CD14-positive monocyte (primary cell): Measurements from ENCODE around the gene TENM3. TPM values are rescaled to one million over a fixed set of nuclear protein-coding genes. Genes with fewer than 3 reads are reported as not detected.

Experiments used
- DNase-seq, 3 donors: peaks; one replicate each; pipeline ENCODE4 v3.0.0-alpha.2; 2011 to 2022
- H2AFZ ChIP-seq: 2 replicates; pipeline ENCODE4 v1.6.0; 2012; ENCODE audit warnings: mild to moderate bottlenecking, low read depth, low read length, inconsistent platforms; ENCODE audit not compliant: insufficient read depth, poor library complexity, severe bottlenecking
- H3K27ac ChIP-seq, 2 donors: 1 replicate in 1 of 2; 2 replicates in 1 of 2; pipeline ENCODE4 v1.5.1; 2012 to 2013; ENCODE audit warnings: low read length in 2 of 2, control low read depth in 1 of 2, inconsistent platforms in 1 of 2, low read depth in 1 of 2, mild to moderate bottlenecking in 1 of 2
- H3K27me3 ChIP-seq, 2 donors: one replicate each; pipeline versions ENCODE4 v1.6.0 to v1.6.1; 2011 to 2013; ENCODE audit warnings: low read length in 2 of 2; ENCODE audit not compliant: control insufficient read depth in 2 of 2, insufficient read depth in 2 of 2
- H3K36me3 ChIP-seq, 2 donors: replicated peaks in 1 of 2; 1 replicate in 1 of 2; 2 replicates in 1 of 2; pipeline versions ENCODE4 v1.5.1 to v1.6.1; 2012 to 2013; ENCODE audit warnings: low read length in 2 of 2, control low read depth in 1 of 2, inconsistent platforms in 1 of 2, mild to moderate bottlenecking in 1 of 2; ENCODE audit not compliant: insufficient read depth in 2 of 2, control insufficient read depth in 1 of 2
- H3K4me1 ChIP-seq, 2 donors: 1 replicate in 1 of 2; 2 replicates in 1 of 2; pipeline versions ENCODE4 v1.5.1 to v1.6.1; 2012 to 2013; ENCODE audit warnings: low read length in 2 of 2, control low read depth in 1 of 2, inconsistent platforms in 1 of 2, mild to moderate bottlenecking in 1 of 2, moderate library complexity in 1 of 2; ENCODE audit not compliant: insufficient read depth in 2 of 2, control insufficient read depth in 1 of 2
- H3K4me2 ChIP-seq: replicated peaks from 2 replicates; pipeline ENCODE3; 2012; ENCODE audit warnings: low read length, moderate library complexity, mild to moderate bottlenecking; ENCODE audit not compliant: poor library complexity, severe bottlenecking; ENCODE audit errors: extremely low read depth
- H3K4me3 ChIP-seq, 3 experiments: fragments of 200-600 bp in 1 of 3; sonication (generic) in 1 of 3; replicated peaks in 1 of 3; 1 replicate in 2 of 3; 2 replicates in 1 of 3; pipeline ENCODE4 v1.5.1; 2011 to 2013; ENCODE audit warnings: low read length in 3 of 3, mild to moderate bottlenecking in 3 of 3, control low read depth in 2 of 3, low read depth in 2 of 3, inconsistent platforms in 1 of 3, moderate library complexity in 1 of 3
- H3K79me2 ChIP-seq: 2 replicates; pipeline ENCODE4 v1.6.0; 2012; ENCODE audit warnings: mild to moderate bottlenecking, control low read depth, inconsistent platforms, low read length, moderate library complexity; ENCODE audit not compliant: insufficient read depth
- H3K9ac ChIP-seq: 2 replicates; pipeline ENCODE4 v1.6.0; 2017; ENCODE audit warnings: low read length, mild to moderate bottlenecking; ENCODE audit not compliant: insufficient read depth, poor library complexity, severe bottlenecking
- H3K9me3 ChIP-seq, 2 donors: replicated peaks in 1 of 2; 1 replicate in 1 of 2; 2 replicates in 1 of 2; pipeline versions ENCODE4 v1.5.1 to v1.6.1; 2012 to 2013; ENCODE audit warnings: low read length in 2 of 2, control low read depth in 1 of 2; ENCODE audit not compliant: control insufficient read depth in 1 of 2, insufficient read depth in 1 of 2
- H4K20me1 ChIP-seq: 2 replicates; pipeline ENCODE4 v1.6.0; 2012; ENCODE audit warnings: mild to moderate bottlenecking, low read length, control low read depth, moderate library complexity; ENCODE audit not compliant: insufficient read depth
- H3K27ac Mint-ChIP-seq, 7 donors: one replicate each; pipeline ENCODE4 v1.8.0; 2020; ENCODE audit warnings: mild to moderate bottlenecking in 7 of 7, mixed read lengths in 7 of 7, moderate library complexity in 6 of 7, inconsistent platforms in 2 of 7
- H3K27me3 Mint-ChIP-seq, 3 donors: one replicate each; pipeline ENCODE4 v1.8.0; 2021 to 2022; ENCODE audit warnings: low read depth in 3 of 3, mild to moderate bottlenecking in 3 of 3, mixed read lengths in 3 of 3, moderate library complexity in 3 of 3, inconsistent platforms in 1 of 3
- H3K36me3 Mint-ChIP-seq, 2 donors: one replicate each; pipeline ENCODE4 v1.8.0; 2020; ENCODE audit warnings: mixed read lengths in 2 of 2, inconsistent platforms in 1 of 2, mild to moderate bottlenecking in 1 of 2
- H3K4me1 Mint-ChIP-seq: one replicate; pipeline ENCODE4 v1.8.0; 2020; ENCODE audit warnings: mild to moderate bottlenecking, mixed read lengths
- H3K4me3 Mint-ChIP-seq, 2 donors: one replicate each; pipeline ENCODE4 v1.8.0; 2020; ENCODE audit warnings: mild to moderate bottlenecking in 2 of 2, mixed read lengths in 2 of 2, moderate library complexity in 1 of 2
- H3K9me3 Mint-ChIP-seq, 7 donors: one replicate each; pipeline ENCODE4 v1.8.0; 2020 to 2022; ENCODE audit warnings: mixed read lengths in 7 of 7, mild to moderate bottlenecking in 6 of 7, moderate library complexity in 6 of 7, inconsistent platforms in 2 of 7
- CTCF ChIP-seq: fragments of 200-600 bp; IDR thresholded peaks from one replicate; pipeline ENCODE4 v1.8.0; 2022; ENCODE audit warnings: antibody characterized with exemption, mild to moderate bottlenecking
- WGBS: methylation state at CpG from one replicate; pipeline ENCODE4 v1.1.5; 2013; ENCODE audit warnings: missing lambda C conversion rate; ENCODE audit not compliant: insufficient coverage; 5-methylcytosine and 5-hydroxymethylcytosine counted together
- intact Hi-C, 2 donors: fragments of 100-400 bp; cut with micrococcal nuclease; formaldehyde crosslinking; loops; one replicate each; pipeline versions ENCODE4 v1.15.0 to v1.15.1; 2023
- polyA plus RNA-seq, 3 donors: library from polyadenylated mRNA; depleted of rRNA in 1 of 3; unstranded in 2 of 3; stranded (reverse) in 1 of 3; fragments of 300-500 nt in 2 of 3; fragments of >200 nt in 1 of 3; fragmentation: Illumina TruSeq in 2 of 3; gene quantifications; 1 replicate in 2 of 3; 2 replicates in 1 of 3; pipeline ENCODE4 v1.2.3, GENCODE V29; 2012 to 2021

TENM3 gene
- polyA plus RNA-seq, 3 donors = not detected

GRCh38 chr4:182449186-182449929 is 206.2 kb downstream of the TENM3 start:
- 1% methylated on average over 21 of the region's 34 CpGs for WGBS
- Mint-ChIP-seq H3K36me3 (peaks cover 3 to 4% of the 10 kb centered on the region in 2 donors), H3K4me3 (peak overlapping the region; percentile 43 to 87), H3K27me3 (peaks cover 47 to 72% (median 53%) of the 10 kb centered on the region in 3 donors), H3K27ac (no peak overlapping the region), H3K4me1 (peaks cover 5% of the 10 kb centered on the region), H3K9me3 (peaks cover 0 to 12% (median 5%) of the 10 kb centered on the region in 7 donors)
- intact Hi-C loops = no loop called here
- peaks cover 62 to 73% of the 10 kb centered on the region in 2 donors for H3K27me3 ChIP-seq
- no peaks in the 10 kb centered on the region for H3K36me3 ChIP-seq
- H3K4me2 ChIP-seq = peak overlapping the region; percentile 41
- TF ChIP-seq CTCF = no peak
- no peak overlapping the region for H3K27ac ChIP-seq
- no peaks in the 10 kb centered on the region for H3K4me1 ChIP-seq
- peak overlapping the region; percentile 5 for H2AFZ ChIP-seq
- no peaks in the 10 kb centered on the region for H4K20me1 ChIP-seq
- peaks cover 0 to 14% of the 10 kb centered on the region in 2 donors for H3K9me3 ChIP-seq
- no peaks in the 10 kb centered on the region for H3K79me2 ChIP-seq
- no peak for DNase-seq
- H3K9ac ChIP-seq = no peak overlapping the region
- H3K4me3 ChIP-seq = no peak overlapping the region

- no peak overlapping the region for H3K4me3 ChIP-seq
- Mint-ChIP-seq H3K4me3 (peak overlapping the region in 1 of 2 donors; percentile 48), H3K27ac (no peak overlapping the region), H3K9me3 (peaks cover 0 to 10% (median 4%) of the 10 kb centered on the region in 7 donors), H3K27me3 (peaks cover 47 to 72% (median 53%) of the 10 kb centered on the region in 3 donors), H3K36me3 (peaks cover 3 to 4% of the 10 kb centered on the region in 2 donors), H3K4me1 (peaks cover 5% of the 10 kb centered on the region)
- DNase-seq = no peak
- H3K79me2 ChIP-seq = no peaks in the 10 kb centered on the region
- H3K9ac ChIP-seq = no peak overlapping the region
- H3K36me3 ChIP-seq = no peaks in the 10 kb centered on the region
- intact Hi-C loops = no loop called here
- no peak for TF ChIP-seq CTCF
- H2AFZ ChIP-seq = peak overlapping the region; percentile 5
- no peak overlapping the region for H3K27ac ChIP-seq
- H3K4me1 ChIP-seq = no peaks in the 10 kb centered on the region
- peaks cover 0 to 14% of the 10 kb centered on the region in 2 donors for H3K9me3 ChIP-seq
- H3K4me2 ChIP-seq = no peak overlapping the region
- WGBS = 0% methylated on average over 1 of the region's 4 CpGs
- H4K20me1 ChIP-seq = no peaks in the 10 kb centered on the region
- H3K27me3 ChIP-seq = peaks cover 62 to 73% of the 10 kb centered on the region in 2 donors
Measured at GRCh38 chr4:182449930-182450439, 206.8 kb downstream of the TENM3 start.
